GDM1 (cell line): ENCODE measurements around the gene PCDHB16.

ENCODE experiments used
- DNase-seq: peaks from one replicate; lab custom pipeline; 2025; lab: John Stamatoyannopoulos, UW

The PCDHB16 gene

DNA sequence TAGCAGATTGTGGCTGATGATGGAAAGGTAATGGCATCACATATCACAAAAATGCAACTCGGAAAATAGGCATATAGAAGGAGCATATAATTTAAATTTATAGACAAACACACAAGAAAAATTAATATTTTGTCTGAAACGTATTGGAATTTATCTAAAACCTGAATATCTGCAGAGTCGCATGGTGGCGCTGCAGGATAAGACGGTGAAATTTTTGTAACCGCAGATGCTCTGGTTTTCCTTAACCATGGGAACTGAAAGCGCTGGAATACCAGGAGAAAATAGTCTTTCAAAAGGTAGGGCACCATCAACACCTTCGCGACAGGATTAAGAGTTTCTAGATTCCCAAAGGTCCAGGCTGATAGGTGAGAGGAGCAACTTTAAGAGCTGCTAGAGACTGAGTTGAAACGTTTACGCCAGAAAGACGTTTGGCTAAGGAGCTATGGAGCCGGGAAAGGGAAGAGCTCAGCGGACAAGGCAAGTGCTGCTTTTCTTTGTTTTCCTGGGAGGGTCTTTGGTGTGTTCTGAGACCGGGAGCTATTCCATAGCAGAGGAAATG is 52.0 kb downstream of the PCDHB16 start:
- DNase-seq: no peak
